Measurements from ENCODE around the gene SSH3. TPM values are rescaled to one million over a fixed set of nuclear protein-coding genes. Genes with fewer than 3 reads are reported as not detected.
A peak's percentile ranks its signal among the peaks of the same experiment; 100 is the strongest.

The SSH3 gene
- total RNA-seq, 2 experiments from 2014 or later = 9.2 to 18.5 TPM

DNA sequence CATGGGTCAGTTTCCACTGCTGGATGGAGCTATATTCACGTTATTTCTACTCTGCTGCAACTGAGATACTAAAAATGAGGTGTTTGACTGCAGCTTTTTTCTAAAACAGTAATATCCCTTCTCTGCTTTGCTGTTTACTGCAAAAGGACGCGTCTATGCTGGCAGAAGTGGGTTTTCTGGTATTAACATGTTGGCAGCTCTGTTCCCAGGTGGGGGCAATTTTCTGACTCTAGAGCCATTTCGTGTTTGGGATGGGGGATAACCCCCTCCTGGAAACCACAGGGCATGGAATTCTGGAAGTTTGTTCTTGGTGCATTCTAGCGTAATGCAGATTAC, 32.2 kb upstream of the SSH3 start:
- Histone ChIP-seq H3K36me3 (ENCODE audit: insufficient read depth, low read length) (peaks cover 92% of the 10 kb centered on the region), H3K4me3 (ENCODE audit: low read depth, low read length, poor library complexity, severe bottlenecking) (peak overlapping the region; percentile 87), H3K9me3 (ENCODE audit: low read length) (no peaks in the 10 kb centered on the region), H3K4me2 (ENCODE audit: low read length) (peak overlapping the region; percentile 97), H3K27ac (ENCODE audit: low read depth, low read length, poor library complexity, severe bottlenecking) (peak overlapping the region; percentile 98), H4K20me1 (ENCODE audit: insufficient read depth, low read length) (peaks cover 7% of the 10 kb centered on the region; the same call in 1 of the 2 replicates), H3K9me2 (ENCODE audit: insufficient read depth, low read length) (no peaks in the 10 kb centered on the region), H2AFZ (ENCODE audit: low read length) (no peak overlapping the region), H3K79me2 (ENCODE audit: insufficient read depth, low read depth, low read length) (peaks cover 95% of the 10 kb centered on the region), H3K4me1 (ENCODE audit: insufficient read depth, low read length, poor library complexity, severe bottlenecking) (peaks cover 86% of the 10 kb centered on the region)
- ChIA-PET CTCF (ENCODE audit: unreplicated experiment) (no interaction called here), POLR2A (interaction anchor here (0.6 kb wide), 2 partner anchors 155 to 190 kb away, joined by 3 read pairs; no protein-coding TSS in a partner anchor)
- DNase-seq (ENCODE audit: low spot score) = no peak
- TF ChIP-seq EZH2phosphoT487 (IDR thresholded peaks at IDR 0.05; ENCODE audit: borderline replicate concordance, low read depth, low read length) = no peak
- TF ChIP-seq, protein P1, sequence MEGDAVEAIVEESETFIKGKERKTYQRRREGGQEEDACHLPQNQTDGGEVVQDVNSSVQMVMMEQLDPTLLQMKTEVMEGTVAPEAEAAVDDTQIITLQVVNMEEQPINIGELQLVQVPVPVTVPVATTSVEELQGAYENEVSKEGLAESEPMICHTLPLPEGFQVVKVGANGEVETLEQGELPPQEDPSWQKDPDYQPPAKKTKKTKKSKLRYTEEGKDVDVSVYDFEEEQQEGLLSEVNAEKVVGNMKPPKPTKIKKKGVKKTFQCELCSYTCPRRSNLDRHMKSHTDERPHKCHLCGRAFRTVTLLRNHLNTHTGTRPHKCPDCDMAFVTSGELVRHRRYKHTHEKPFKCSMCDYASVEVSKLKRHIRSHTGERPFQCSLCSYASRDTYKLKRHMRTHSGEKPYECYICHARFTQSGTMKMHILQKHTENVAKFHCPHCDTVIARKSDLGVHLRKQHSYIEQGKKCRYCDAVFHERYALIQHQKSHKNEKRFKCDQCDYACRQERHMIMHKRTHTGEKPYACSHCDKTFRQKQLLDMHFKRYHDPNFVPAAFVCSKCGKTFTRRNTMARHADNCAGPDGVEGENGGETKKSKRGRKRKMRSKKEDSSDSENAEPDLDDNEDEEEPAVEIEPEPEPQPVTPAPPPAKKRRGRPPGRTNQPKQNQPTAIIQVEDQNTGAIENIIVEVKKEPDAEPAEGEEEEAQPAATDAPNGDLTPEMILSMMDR (conservative IDR thresholded peaks at IDR 0.05; ENCODE audit: low read length) = no peak
- no TSS peak for BruUV-seq (replicated peaks)
- intact Hi-C loops (cut with micrococcal nuclease; ENCODE audit: unreplicated experiment) = no loop called here

DNA sequence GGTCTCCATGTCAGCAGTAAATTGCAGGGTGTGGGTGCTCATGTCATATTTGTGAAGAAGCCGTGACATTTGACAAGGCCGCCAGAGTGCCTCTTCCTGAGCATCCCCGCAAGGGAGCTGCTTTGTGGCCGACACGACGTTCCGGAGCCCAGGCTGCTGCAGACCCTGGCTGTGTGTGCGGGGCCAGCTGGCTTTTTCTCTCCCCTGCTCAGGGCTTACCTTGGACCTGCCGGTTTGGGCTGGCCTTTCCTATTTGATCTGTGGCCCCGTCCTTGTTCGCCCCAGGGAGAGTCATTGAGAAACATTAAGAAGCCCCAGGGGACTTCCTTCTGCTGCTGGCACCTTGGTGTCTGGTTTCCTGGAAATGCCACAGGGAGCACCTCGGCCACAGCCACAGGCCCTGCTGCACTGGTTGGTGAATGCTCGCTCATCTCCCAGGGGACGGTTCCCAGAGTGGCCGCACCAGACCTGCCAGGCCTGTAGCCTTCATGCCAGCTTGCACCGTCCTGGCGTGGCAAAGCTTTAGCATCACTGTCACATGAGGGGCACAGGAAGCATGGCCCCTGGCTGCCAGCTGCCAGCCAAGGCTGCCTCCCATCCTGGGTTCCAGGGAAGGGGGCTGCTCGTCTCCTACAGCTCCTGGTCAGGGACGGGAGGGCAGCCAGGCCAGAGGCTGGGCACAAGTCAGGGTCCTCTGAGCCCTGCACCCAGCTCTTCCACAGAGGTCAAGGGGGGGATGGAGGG, 31.6 kb upstream of the SSH3 start:
- peak overlapping the region; percentile 87 for H3K4me3 ChIP-seq (ENCODE audit: low read depth, low read length, poor library complexity, severe bottlenecking)
- H3K4me1 ChIP-seq (ENCODE audit: insufficient read depth, low read length, poor library complexity, severe bottlenecking) = peaks cover 92% of the 10 kb centered on the region
- H3K79me2 ChIP-seq (ENCODE audit: insufficient read depth, low read depth, low read length) = peaks cover 99% of the 10 kb centered on the region
- no peaks in the 10 kb centered on the region for H3K9me3 ChIP-seq (ENCODE audit: low read length)
- no TSS peak for BruUV-seq (replicated peaks)
- peak; percentile 46 for DNase-seq (ENCODE audit: low spot score)
- intact Hi-C loops (cut with micrococcal nuclease; ENCODE audit: unreplicated experiment) = no loop called here
- no peak overlapping the region for H2AFZ ChIP-seq (ENCODE audit: low read length)
- H3K36me3 ChIP-seq (ENCODE audit: insufficient read depth, low read length) = peaks cover 96% of the 10 kb centered on the region
- H3K27ac ChIP-seq (ENCODE audit: low read depth, low read length, poor library complexity, severe bottlenecking) = peak overlapping the region; percentile 98
- TF ChIP-seq, protein P1 (conservative IDR thresholded peaks at IDR 0.05; ENCODE audit: low read length) = no peak
- TF ChIP-seq EZH2phosphoT487 (IDR thresholded peaks at IDR 0.05; ENCODE audit: borderline replicate concordance, low read depth, low read length) = no peak
- POLR2A ChIA-PET = interaction anchor here (0.5 to 0.8 kb wide), 4 partner anchors 154 to 219 kb away, joined by 3 read pairs; no protein-coding TSS in a partner anchor
- H3K4me2 ChIP-seq (ENCODE audit: low read length) = peak overlapping the region; percentile 97
- H4K20me1 ChIP-seq (ENCODE audit: insufficient read depth, low read length) = peaks cover 7% of the 10 kb centered on the region; the same call in 1 of the 2 replicates
- CTCF ChIA-PET (ENCODE audit: unreplicated experiment) = no interaction called here
- no peaks in the 10 kb centered on the region for H3K9me2 ChIP-seq (ENCODE audit: insufficient read depth, low read length)

Measured in OCI-LY7 (cell line).